Prostate gland (tissue), 2 donors: Measurements from ENCODE around the gene SYNGR4.

Source experiments
- POLR2A ChIP-seq: fragments of 450-650 bp; IDR thresholded peaks from one replicate; pipeline ENCODE4 v1.6.1; 2016; ENCODE audit warnings: antibody characterized with exemption, mild to moderate bottlenecking
- POLR2AphosphoS5 ChIP-seq: sonication (generic); formaldehyde crosslinking; IDR thresholded peaks from one replicate; pipeline ENCODE4 v1.6.1; 2017; ENCODE audit warnings: antibody characterized with exemption
- TF ChIP-seq, protein P1 (sequence below), 4 experiments: fragments of 200-600 bp in 2 of 4; fragments of 450-650 bp in 2 of 4; sonication (generic) in 2 of 4; IDR thresholded peaks; 1 replicate in 3 of 4; 2 replicates in 1 of 4; pipeline ENCODE4 v1.5.1; 2016 to 2019; ENCODE audit warnings: antibody characterized with exemption in 4 of 4, mild to moderate bottlenecking in 2 of 4, moderate library complexity in 2 of 4

DNA sequence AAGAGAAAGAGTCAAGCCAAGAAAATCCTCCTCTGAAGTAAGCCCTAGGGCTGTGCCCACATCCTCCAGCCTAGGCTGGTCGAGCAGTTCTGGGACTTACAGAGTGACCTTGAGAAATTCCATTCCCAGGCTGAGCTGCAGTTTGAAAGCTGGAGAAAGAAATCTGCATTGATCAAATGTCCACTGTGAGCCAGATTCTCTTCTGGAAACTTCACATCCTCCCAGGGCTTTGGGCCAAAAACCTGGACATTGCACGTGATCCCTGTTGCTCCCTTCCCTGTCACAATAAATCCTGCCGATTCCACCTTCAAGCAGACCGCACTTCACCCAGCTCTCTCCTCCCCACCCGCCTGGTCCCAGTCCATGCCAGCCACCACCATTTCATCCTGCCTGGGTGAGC is 16.1 kb upstream of the SYNGR4 start:
- no peak for TF ChIP-seq POLR2A
- TF ChIP-seq, protein P1, sequence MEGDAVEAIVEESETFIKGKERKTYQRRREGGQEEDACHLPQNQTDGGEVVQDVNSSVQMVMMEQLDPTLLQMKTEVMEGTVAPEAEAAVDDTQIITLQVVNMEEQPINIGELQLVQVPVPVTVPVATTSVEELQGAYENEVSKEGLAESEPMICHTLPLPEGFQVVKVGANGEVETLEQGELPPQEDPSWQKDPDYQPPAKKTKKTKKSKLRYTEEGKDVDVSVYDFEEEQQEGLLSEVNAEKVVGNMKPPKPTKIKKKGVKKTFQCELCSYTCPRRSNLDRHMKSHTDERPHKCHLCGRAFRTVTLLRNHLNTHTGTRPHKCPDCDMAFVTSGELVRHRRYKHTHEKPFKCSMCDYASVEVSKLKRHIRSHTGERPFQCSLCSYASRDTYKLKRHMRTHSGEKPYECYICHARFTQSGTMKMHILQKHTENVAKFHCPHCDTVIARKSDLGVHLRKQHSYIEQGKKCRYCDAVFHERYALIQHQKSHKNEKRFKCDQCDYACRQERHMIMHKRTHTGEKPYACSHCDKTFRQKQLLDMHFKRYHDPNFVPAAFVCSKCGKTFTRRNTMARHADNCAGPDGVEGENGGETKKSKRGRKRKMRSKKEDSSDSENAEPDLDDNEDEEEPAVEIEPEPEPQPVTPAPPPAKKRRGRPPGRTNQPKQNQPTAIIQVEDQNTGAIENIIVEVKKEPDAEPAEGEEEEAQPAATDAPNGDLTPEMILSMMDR (IDR thresholded peaks at IDR 0.05) = no peak
- TF ChIP-seq POLR2AphosphoS5 = peak; percentile 49
